Gastrocnemius medialis (tissue), 4 donors: Measurements from ENCODE around the gene STX10.

Source experiments
- CTCF ChIP-seq, 5 experiments: fragments of 450-650 bp in 3 of 5; fragments of 200-600 bp in 2 of 5; sonication (generic) in 2 of 5; IDR thresholded peaks in 4 of 5; conservative IDR thresholded peaks in 1 of 5; 1 replicate in 4 of 5; 2 replicates in 1 of 5; pipeline ENCODE4 v1.5.1; 2016 to 2019; ENCODE audit warnings: antibody characterized with exemption in 5 of 5, mild to moderate bottlenecking in 3 of 5, moderate library complexity in 3 of 5
- POLR2A ChIP-seq, 2 donors: fragments of 450-650 bp; IDR thresholded peaks; one replicate each; pipeline ENCODE4 v1.6.1; 2017; ENCODE audit warnings: antibody characterized with exemption in 2 of 2, mild to moderate bottlenecking in 2 of 2, moderate library complexity in 2 of 2

GRCh38 chr19:13130886-13131490 lies 19.2 kb downstream of the STX10 start:
- TF ChIP-seq POLR2A (IDR thresholded peaks at IDR 0.05) (no peak), CTCF (IDR thresholded peaks at IDR 0.05 in 4 of 5, conservative IDR thresholded peaks at IDR 0.05 in 1 of 5) (no peak)
